D721Med (cell line): ENCODE measurements around the gene GSTA4.

Experiments
- DNase-seq: peaks from one replicate; pipeline ENCODE4 v3.0.0; 2011; ENCODE audit warnings: low spot score; ENCODE audit not compliant: insufficient read length
- FAIRE-seq: peaks from 2 replicates; lab custom pipeline; 2011; peaks lifted over from hg19 to GRCh38; lab: Jason Lieb, UNC
- TF ChIP-seq, protein P1 (sequence below): IDR thresholded peaks from 2 replicates; pipeline ENCODE4 v1.5.1; 2012; ENCODE audit warnings: mild to moderate bottlenecking, control low read depth; ENCODE audit not compliant: insufficient read depth; ENCODE audit errors: missing control alignments

GSTA4 gene

GRCh38 chr6:52981222-52981900, 13.7 kb downstream of the GSTA4 start:
- FAIRE-seq (no peak), DNase-seq (no peak)
- TF ChIP-seq, protein P1, sequence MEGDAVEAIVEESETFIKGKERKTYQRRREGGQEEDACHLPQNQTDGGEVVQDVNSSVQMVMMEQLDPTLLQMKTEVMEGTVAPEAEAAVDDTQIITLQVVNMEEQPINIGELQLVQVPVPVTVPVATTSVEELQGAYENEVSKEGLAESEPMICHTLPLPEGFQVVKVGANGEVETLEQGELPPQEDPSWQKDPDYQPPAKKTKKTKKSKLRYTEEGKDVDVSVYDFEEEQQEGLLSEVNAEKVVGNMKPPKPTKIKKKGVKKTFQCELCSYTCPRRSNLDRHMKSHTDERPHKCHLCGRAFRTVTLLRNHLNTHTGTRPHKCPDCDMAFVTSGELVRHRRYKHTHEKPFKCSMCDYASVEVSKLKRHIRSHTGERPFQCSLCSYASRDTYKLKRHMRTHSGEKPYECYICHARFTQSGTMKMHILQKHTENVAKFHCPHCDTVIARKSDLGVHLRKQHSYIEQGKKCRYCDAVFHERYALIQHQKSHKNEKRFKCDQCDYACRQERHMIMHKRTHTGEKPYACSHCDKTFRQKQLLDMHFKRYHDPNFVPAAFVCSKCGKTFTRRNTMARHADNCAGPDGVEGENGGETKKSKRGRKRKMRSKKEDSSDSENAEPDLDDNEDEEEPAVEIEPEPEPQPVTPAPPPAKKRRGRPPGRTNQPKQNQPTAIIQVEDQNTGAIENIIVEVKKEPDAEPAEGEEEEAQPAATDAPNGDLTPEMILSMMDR, result no peak

DNA sequence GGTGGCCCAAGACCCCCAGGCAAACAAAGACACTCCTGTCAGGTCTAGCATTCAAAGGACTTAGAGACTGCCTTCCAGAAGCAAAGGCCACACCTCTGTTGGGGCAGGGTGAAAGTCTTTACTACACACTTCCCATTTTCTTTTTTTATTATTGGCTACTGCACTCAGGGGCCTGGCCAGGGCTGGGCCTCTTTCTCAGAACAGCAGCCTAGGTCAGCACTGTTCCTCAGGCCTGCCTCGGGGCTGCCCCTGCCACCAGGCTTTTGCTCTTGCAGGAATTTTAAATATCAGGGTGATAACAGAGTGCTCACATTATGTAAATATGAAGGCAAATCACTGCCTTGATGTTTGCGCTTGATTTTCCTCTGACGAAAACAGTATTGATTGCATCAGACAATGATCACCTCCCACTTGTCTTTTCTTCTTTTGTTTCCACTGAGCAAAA, 18.5 kb downstream of the GSTA4 start:
- TF ChIP-seq, protein P1, result no peak
- DNase-seq (no peak), FAIRE-seq (no peak)

- DNase-seq, result no peak
- no peak for FAIRE-seq
- TF ChIP-seq, protein P1, result no peak
These were observed 18.9 kb downstream of the GSTA4 start for GRCh38 chr6:52976149-52976548.

- FAIRE-seq (no peak), DNase-seq (no peak)
- TF ChIP-seq, protein P1, result no peak
These were observed 19.5 kb downstream of the GSTA4 start for GRCh38 chr6:52975580-52975979.

DNA sequence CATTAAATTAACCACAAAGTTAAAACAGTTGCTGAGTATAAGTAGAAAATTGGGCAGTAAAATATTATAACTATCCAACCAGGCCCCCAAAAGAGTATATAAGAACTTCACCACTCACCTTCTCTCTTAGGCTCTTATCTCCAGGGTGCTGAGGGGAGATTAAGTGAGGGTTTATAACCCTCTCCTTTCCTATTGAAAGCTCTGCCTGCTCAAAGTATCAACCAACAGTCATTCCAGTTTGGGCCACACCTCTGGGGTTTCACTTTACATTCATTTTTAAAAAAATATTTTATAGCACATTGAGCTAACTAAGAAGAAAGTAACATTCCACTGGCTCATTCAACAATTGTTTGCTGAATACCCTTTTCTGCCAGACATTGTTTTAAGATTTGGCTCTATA, 22.1 kb downstream of the GSTA4 start:
- DNase-seq (no peak), FAIRE-seq (no peak)
- TF ChIP-seq, protein P1, result no peak

DNA sequence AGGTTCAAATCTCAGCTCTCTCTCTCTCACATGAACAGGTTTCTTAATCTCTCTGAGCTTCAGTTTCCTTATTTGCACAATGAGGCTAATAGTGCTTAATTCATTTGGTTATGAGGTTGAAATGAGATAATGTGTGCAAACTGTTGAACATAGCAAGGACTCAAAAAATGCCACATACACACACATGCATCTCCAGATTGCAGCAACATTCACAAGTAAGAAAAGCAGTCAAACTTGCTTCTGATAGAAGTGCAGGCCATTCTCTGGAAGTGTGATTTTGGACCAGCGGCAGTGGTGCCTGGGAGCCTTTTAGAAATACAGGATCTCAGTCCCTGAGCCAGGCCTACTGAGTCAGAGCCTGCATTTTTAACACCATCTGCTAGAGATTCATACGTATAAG, 25.7 kb downstream of the GSTA4 start:
- DNase-seq, result no peak
- no peak for FAIRE-seq
- TF ChIP-seq, protein P1, result no peak

- no peak for FAIRE-seq
- no peak for DNase-seq
- TF ChIP-seq, protein P1, result no peak
These were observed 29.0 kb downstream of the GSTA4 start for GRCh38 chr6:52966101-52966500.
